ENCODE results near the gene HEG1. TPM values are rescaled to one million over a fixed set of nuclear protein-coding genes. Genes with fewer than 3 reads are reported as not detected.

The HEG1 gene
- total and polyA plus RNA-seq, 2 donors (not counting 3 experiments of a cell fraction or from before 2014, with no cell fraction given): 50.1 to 106 TPM

GRCh38 chr3:125050488-125051090, 5.2 kb downstream of the HEG1 start:
- ChIA-PET POLR2A (no interaction called here), CTCF (interaction anchor here (3.9 kb wide), 1 partner anchor 12 kb away, joined by 18 read pairs; no protein-coding TSS in a partner anchor)
- no peak for DNase-seq (ENCODE audit: low read depth, low spot score)
- H3K9me1 ChIP-seq (replicated peaks; ENCODE audit: control insufficient read depth, extremely low read depth, insufficient read depth, low read length): no peaks in the 10 kb centered on the region
- H3K9ac ChIP-seq (replicated peaks; ENCODE audit: extremely low read depth, insufficient read depth, low read length): no peak overlapping the region
- peaks cover 67% of the 10 kb centered on the region for H3K79me2 ChIP-seq (ENCODE audit: control insufficient read depth, insufficient read depth, low read length)
- no peaks in the 10 kb centered on the region for H3K9me3 ChIP-seq (replicated peaks; ENCODE audit: control insufficient read depth, insufficient read depth, low read length)
- peaks cover 0 to 2% of the 10 kb centered on the region in 2 experiments for H3K36me3 ChIP-seq (ENCODE audit: control insufficient read depth in 2 of 2, extremely low read depth in 1 of 2, insufficient read depth in 2 of 2, low read length in 2 of 2)
- no peaks in the 10 kb centered on the region for H4K20me1 ChIP-seq (replicated peaks; ENCODE audit: control insufficient read depth, extremely low read depth, insufficient read depth, low read length)
- H3K4me2 ChIP-seq (ENCODE audit: insufficient read depth, low read length): no peak overlapping the region
- FAIRE-seq: peak; percentile 42
- no peak overlapping the region for H3K4me3 ChIP-seq (replicated peaks in 1 of 3; ENCODE audit: insufficient read depth in 1 of 3, low read depth in 1 of 3, low read length in 3 of 3)
- H3K27ac ChIP-seq (ENCODE audit: insufficient read depth, low read depth, low read length): no peak overlapping the region
- H3K27me3 ChIP-seq (ENCODE audit: control insufficient read depth in 2 of 2, insufficient read depth in 2 of 2, low read length in 2 of 2): no peaks in the 10 kb centered on the region
- intact Hi-C loops (cut with micrococcal nuclease): loop anchor here (5.0 to 10.0 kb wide), 3 partner anchors 38 to 387 kb away; no protein-coding TSS in a partner anchor
- dilution Hi-C loops (cut with MboI; ENCODE audit: extremely low pct_ligation_motif_present, low sequenced_read_pairs): no loop called here
- no TSS peak for BruUV-seq (replicated peaks)
- TF ChIP-seq POLR2A (IDR thresholded peaks at IDR 0.05; ENCODE audit: low read depth, low read length): no peak
- TF ChIP-seq FOS (IDR thresholded peaks at IDR 0.05; ENCODE audit: borderline replicate concordance, insufficient read depth, low read length): no peak
- no peak for TF ChIP-seq MAX (IDR thresholded peaks at IDR 0.05; ENCODE audit: insufficient read depth, insufficient read length)
- TF ChIP-seq GATA2 (IDR thresholded peaks at IDR 0.05; ENCODE audit: insufficient read depth, insufficient read length, low read depth, low read length): no peak
- TF ChIP-seq CTCF (IDR thresholded peaks at IDR 0.05; ENCODE audit: extremely low read depth in 1 of 2, insufficient read depth in 1 of 2, low read depth in 1 of 2, low read length in 2 of 2): no peak
- no peak for TF ChIP-seq EZH2 (IDR thresholded peaks at IDR 0.05; ENCODE audit: borderline replicate concordance, low read depth, low read length, severe bottlenecking)
- TF ChIP-seq MYC (IDR thresholded peaks at IDR 0.05; ENCODE audit: low read depth, low read length): no peak
- no peak for TF ChIP-seq JUN (IDR thresholded peaks at IDR 0.05; ENCODE audit: borderline replicate concordance, insufficient read depth, insufficient read length, low read depth)
- TF ChIP-seq POLR2AphosphoS5 (IDR thresholded peaks at IDR 0.05; ENCODE audit: insufficient read depth, low read depth, low read length): no peak
- H2AFZ ChIP-seq (ENCODE audit: low read depth, low read length): no peak overlapping the region
- H3K4me1 ChIP-seq (ENCODE audit: control insufficient read depth, extremely low read depth, insufficient read depth, low read length): peaks cover 38% of the 10 kb centered on the region
